DND-41 (cell line): ENCODE measurements around the gene OR2F2.

ENCODE experiments used
- CTCF ChIP-seq: IDR thresholded peaks from 2 replicates; pipeline ENCODE4 v1.5.1; 2012; ENCODE audit warnings: borderline replicate concordance, low read length, moderate library complexity, mild to moderate bottlenecking; ENCODE audit not compliant: poor library complexity, severe bottlenecking; ENCODE audit errors: extremely low read depth
- EZH2 ChIP-seq: IDR thresholded peaks from 3 replicates; pipeline ENCODE4 v1.6.1; 2012; ENCODE audit warnings: borderline replicate concordance, low read depth, mild to moderate bottlenecking, moderate library complexity, low read length, inconsistent platforms; ENCODE audit not compliant: severe bottlenecking

GRCh38 chr7:143924851-143925250 lies 10.2 kb upstream of the OR2F2 start:
- TF ChIP-seq CTCF (no peak), EZH2 (no peak)
